H1 (cell line): ENCODE results near the gene GCGR. TPM values are rescaled to one million over a fixed set of nuclear protein-coding genes. Genes with fewer than 3 reads are reported as not detected.

Source experiments
- CTCF ChIA-PET: fragments of 300-600 bp; sonication (Branson Sonifier 250); formaldehyde crosslinking; loops from one replicate; lab custom pipeline; 2021; ENCODE audit not compliant: partially characterized antibody; lab: Charles Lee
- POLR2A ChIA-PET: fragments of 300-600 bp; sonication (Branson Sonifier 250); formaldehyde crosslinking; loops from one replicate; lab custom pipeline; 2021; ENCODE audit warnings: inconsistent platforms; ENCODE audit not compliant: partially characterized antibody; lab: Charles Lee
- DNase-seq, 2 experiments: peaks; one replicate each; pipeline versions ENCODE4 v3.0.0 to v3.0.0-alpha.2; 2010 to 2022; ENCODE audit warnings: low spot score in 2 of 2, low read depth in 1 of 2, mixed read lengths in 1 of 2
- FAIRE-seq: peaks from 2 replicates; lab custom pipeline; 2011; peaks lifted over from hg19 to GRCh38; lab: Jason Lieb, UNC
- H2AFZ ChIP-seq: 2 replicates; pipeline ENCODE4 v1.8.1; 2012; ENCODE audit warnings: low read length, inconsistent platforms
- H2AK5ac ChIP-seq: 2 replicates; pipeline ENCODE4 v1.6.1; 2013; ENCODE audit warnings: low read depth, low read length
- H2BK120ac ChIP-seq: replicated peaks from 2 replicates; pipeline ENCODE3; 2013; ENCODE audit warnings: low read depth, low read length, inconsistent platforms
- H2BK12ac ChIP-seq: 2 replicates; pipeline ENCODE4 v1.6.1; 2013; ENCODE audit warnings: low read depth, low read length
- H2BK15ac ChIP-seq: 2 replicates; pipeline ENCODE4 v1.6.1; 2013; ENCODE audit warnings: low read length
- H2BK20ac ChIP-seq: 2 replicates; pipeline ENCODE4 v1.6.1; 2013; ENCODE audit warnings: low read length
- H2BK5ac ChIP-seq: 2 replicates; pipeline ENCODE4 v1.6.1; 2013; ENCODE audit warnings: low read depth, low read length
- H3K14ac ChIP-seq: 2 replicates; pipeline ENCODE4 v1.6.1; 2013; ENCODE audit warnings: inconsistent platforms; ENCODE audit not compliant: insufficient read length
- H3K18ac ChIP-seq: 2 replicates; pipeline ENCODE4 v1.6.1; 2013; ENCODE audit warnings: low read length; ENCODE audit errors: extremely low read depth
- H3K23ac ChIP-seq: 2 replicates; pipeline ENCODE4 v1.6.1; 2013; ENCODE audit warnings: inconsistent platforms; ENCODE audit not compliant: insufficient read length
- H3K23me2 ChIP-seq: 2 replicates; pipeline ENCODE4 v1.6.1; 2013; ENCODE audit warnings: low read depth, low read length
- H3K27ac ChIP-seq: 2 replicates; pipeline ENCODE4 v1.6.1; 2011; ENCODE audit warnings: low read depth, low read length, inconsistent platforms
- H3K27me3 ChIP-seq, 4 experiments: replicated peaks in 1 of 4; 1 replicate in 1 of 4; 2 replicates in 3 of 4; pipeline versions ENCODE4 v1.6.1 to v1.8.1; 2011 to 2013; ENCODE audit warnings: low read length in 3 of 4, mild to moderate bottlenecking in 3 of 4, inconsistent platforms in 2 of 4, mixed read lengths in 2 of 4, moderate library complexity in 1 of 4; ENCODE audit not compliant: control insufficient read depth in 3 of 4, insufficient read depth in 3 of 4; ENCODE audit errors: extremely low read depth in 1 of 4
- H3K36me3 ChIP-seq, 4 experiments: 2 replicates each; pipeline versions ENCODE4 v1.6.1 to v1.8.1; 2011 to 2013; ENCODE audit warnings: mild to moderate bottlenecking in 4 of 4, low read length in 3 of 4, moderate library complexity in 2 of 4, control low read depth in 1 of 4, inconsistent platforms in 1 of 4; ENCODE audit not compliant: insufficient read depth in 4 of 4, control insufficient read depth in 2 of 4
- H3K4ac ChIP-seq: replicated peaks from 2 replicates; pipeline ENCODE3; 2013; ENCODE audit warnings: low read length, low read depth, mixed read lengths, inconsistent platforms; ENCODE audit not compliant: insufficient read length
- H3K4me1 ChIP-seq, 4 experiments: replicated peaks in 1 of 4; 1 replicate in 1 of 4; 2 replicates in 3 of 4; pipeline versions ENCODE4 v1.6.1 to v1.8.1; 2011 to 2013; ENCODE audit warnings: low read length in 3 of 4, inconsistent platforms in 2 of 4, mixed read lengths in 1 of 4; ENCODE audit not compliant: insufficient read depth in 4 of 4, control insufficient read depth in 3 of 4
- H3K4me2 ChIP-seq, 2 experiments: 2 replicates each; pipeline versions ENCODE4 v1.6.1 to v1.8.1; 2011 to 2013; ENCODE audit warnings: low read depth in 2 of 2, low read length in 2 of 2, control low read depth in 1 of 2, inconsistent platforms in 1 of 2, mild to moderate bottlenecking in 1 of 2; ENCODE audit not compliant: insufficient read depth in 1 of 2
- H3K4me3 ChIP-seq, 4 experiments: fragments of 200-600, 300-600 bp in 1 of 4; sonication (generic), shearing (Covaris generic), sonication (Bioruptor Twin) in 1 of 4; 2 replicates each; pipeline versions ENCODE4 v1.5.1 to v1.8.1; 2011 to 2016; ENCODE audit warnings: low read length in 4 of 4, low read depth in 3 of 4, control low read depth in 2 of 4, inconsistent platforms in 2 of 4, mild to moderate bottlenecking in 2 of 4, mixed read lengths in 1 of 4, moderate library complexity in 1 of 4; ENCODE audit not compliant: insufficient read depth in 2 of 4; ENCODE audit errors: extremely low read depth in 1 of 4
- H3K56ac ChIP-seq: replicated peaks from 2 replicates; pipeline ENCODE3; 2013; ENCODE audit warnings: low read depth, mild to moderate bottlenecking, mixed read lengths, low read length, inconsistent platforms; ENCODE audit not compliant: insufficient read length
- H3K79me1 ChIP-seq: 2 replicates; pipeline ENCODE4 v1.6.1; 2013; ENCODE audit warnings: low read depth, low read length, control low read depth
- H3K79me2 ChIP-seq, 2 experiments: 2 replicates each; pipeline versions ENCODE4 v1.6.1 to v1.8.1; 2012 to 2013; ENCODE audit warnings: low read length in 2 of 2, mild to moderate bottlenecking in 2 of 2, inconsistent platforms in 1 of 2; ENCODE audit not compliant: insufficient read depth in 2 of 2, control insufficient read depth in 1 of 2
- H3K9ac ChIP-seq, 4 experiments: replicated peaks in 1 of 4; 1 replicate in 1 of 4; 2 replicates in 3 of 4; pipeline versions ENCODE4 v1.6.1 to v1.8.1; 2011 to 2013; ENCODE audit warnings: low read depth in 3 of 4, low read length in 3 of 4, control low read depth in 2 of 4, mild to moderate bottlenecking in 2 of 4, moderate library complexity in 2 of 4, inconsistent platforms in 1 of 4; ENCODE audit errors: extremely low read depth in 1 of 4
- H3K9me3 ChIP-seq, 2 experiments: 2 replicates each; pipeline versions ENCODE4 v1.6.1 to v1.8.1; 2012 to 2013; ENCODE audit warnings: mild to moderate bottlenecking in 2 of 2, moderate library complexity in 2 of 2, control low read depth in 1 of 2, inconsistent platforms in 1 of 2, low read depth in 1 of 2, low read length in 1 of 2, mixed read lengths in 1 of 2; ENCODE audit not compliant: insufficient read depth in 2 of 2
- H4K20me1 ChIP-seq, 2 experiments: replicated peaks in 1 of 2; 2 replicates each; pipeline versions ENCODE3 to v1.8.1; 2011 to 2013; ENCODE audit warnings: inconsistent platforms in 2 of 2, low read length in 2 of 2, mild to moderate bottlenecking in 1 of 2; ENCODE audit not compliant: insufficient read depth in 2 of 2, control insufficient read depth in 1 of 2
- H4K5ac ChIP-seq: 2 replicates; pipeline ENCODE4 v1.6.1; 2013; ENCODE audit warnings: low read length, low read depth, mixed read lengths, inconsistent platforms; ENCODE audit not compliant: insufficient read length
- H4K8ac ChIP-seq: 2 replicates; pipeline ENCODE4 v1.8.0; 2013; ENCODE audit warnings: mild to moderate bottlenecking, moderate library complexity, low read length, inconsistent platforms; ENCODE audit not compliant: insufficient read depth; ENCODE audit errors: extremely low read depth
- H4K91ac ChIP-seq: replicated peaks from 2 replicates; pipeline ENCODE3; 2013; ENCODE audit warnings: low read length, mixed read lengths, inconsistent platforms; ENCODE audit not compliant: insufficient read length
- BACH1 ChIP-seq: IDR thresholded peaks from 2 replicates; pipeline ENCODE4 v1.6.1; 2012; ENCODE audit warnings: low read length, improper control_type of control experiment
- BCL11A ChIP-seq, 2 experiments: IDR thresholded peaks; one replicate each; pipeline ENCODE4 v1.6.1; 2011; ENCODE audit warnings: low read depth in 2 of 2, low read length in 2 of 2, mild to moderate bottlenecking in 2 of 2
- CBX8 ChIP-seq: fragments of 300-800, 300-1000 bp; sonication (generic); IDR thresholded peaks from 2 replicates; pipeline ENCODE4 v1.7.1; 2016; ENCODE audit warnings: low read depth, low read length, borderline replicate concordance
- RFX5 ChIP-seq: IDR thresholded peaks from 2 replicates; pipeline ENCODE4 v1.6.1; 2011; ENCODE audit warnings: low read depth, low read length, improper control_type of control experiment, borderline replicate concordance
- TAF1 ChIP-seq: IDR thresholded peaks from 2 replicates; pipeline ENCODE4 v1.6.1; 2011; ENCODE audit warnings: mild to moderate bottlenecking, low read depth, low read length
- TBP ChIP-seq: IDR thresholded peaks from 2 replicates; pipeline ENCODE4 v1.6.1; 2011; ENCODE audit warnings: low read depth, low read length, improper control_type of control experiment
- WGBS, 2 experiments: shearing (Covaris generic) in 1 of 2; methylation state at CpG; one replicate each; pipeline versions ENCODE4 v1.1.6 to v1.1.7; 2013 to 2015; ENCODE audit warnings: low lambda C conversion rate in 2 of 2, mixed read lengths in 2 of 2, inconsistent platforms in 1 of 2, low coverage in 1 of 2, missing lambda C conversion rate in 1 of 2; ENCODE audit not compliant: insufficient replicate concordance in 2 of 2, insufficient coverage in 1 of 2, insufficient read length in 1 of 2; ENCODE audit errors: extremely low coverage in 1 of 2, missing lambda C conversion rate in 1 of 2; 5-methylcytosine and 5-hydroxymethylcytosine counted together
- polyA plus RNA-seq, 7 experiments: library from polyadenylated mRNA; depleted of rRNA in 3 of 7; stranded (reverse) in 5 of 7; unstranded in 2 of 7; fragments of >200 nt in 5 of 7; fragments of 200-250 nt in 2 of 7; gene quantifications; 1 replicate in 5 of 7; 2 replicates in 1 of 7; 4 replicates in 1 of 7; pipeline versions ENCODE4 v1.2.1 to v1.2.3, GENCODE V29; 2011 to 2013; ENCODE audit warnings: missing spikeins in 2 of 7, mixed read lengths in 2 of 7
- total RNA-seq: library from RNA; stranded (reverse); fragmentation: NEBNext Ultra II Directional; extraction: Animal tissue kit (Norgen Biotek cat#: 25700); gene quantifications from 2 replicates; pipeline ENCODE4 v1.2.1, GENCODE V29; 2021

Gene GCGR
- total and polyA plus RNA-seq, 2 of the 8 experiments (the other 6 are each of a cell fraction or from before 2014, with no cell fraction given): 0.44 to 0.56 TPM

DNA sequence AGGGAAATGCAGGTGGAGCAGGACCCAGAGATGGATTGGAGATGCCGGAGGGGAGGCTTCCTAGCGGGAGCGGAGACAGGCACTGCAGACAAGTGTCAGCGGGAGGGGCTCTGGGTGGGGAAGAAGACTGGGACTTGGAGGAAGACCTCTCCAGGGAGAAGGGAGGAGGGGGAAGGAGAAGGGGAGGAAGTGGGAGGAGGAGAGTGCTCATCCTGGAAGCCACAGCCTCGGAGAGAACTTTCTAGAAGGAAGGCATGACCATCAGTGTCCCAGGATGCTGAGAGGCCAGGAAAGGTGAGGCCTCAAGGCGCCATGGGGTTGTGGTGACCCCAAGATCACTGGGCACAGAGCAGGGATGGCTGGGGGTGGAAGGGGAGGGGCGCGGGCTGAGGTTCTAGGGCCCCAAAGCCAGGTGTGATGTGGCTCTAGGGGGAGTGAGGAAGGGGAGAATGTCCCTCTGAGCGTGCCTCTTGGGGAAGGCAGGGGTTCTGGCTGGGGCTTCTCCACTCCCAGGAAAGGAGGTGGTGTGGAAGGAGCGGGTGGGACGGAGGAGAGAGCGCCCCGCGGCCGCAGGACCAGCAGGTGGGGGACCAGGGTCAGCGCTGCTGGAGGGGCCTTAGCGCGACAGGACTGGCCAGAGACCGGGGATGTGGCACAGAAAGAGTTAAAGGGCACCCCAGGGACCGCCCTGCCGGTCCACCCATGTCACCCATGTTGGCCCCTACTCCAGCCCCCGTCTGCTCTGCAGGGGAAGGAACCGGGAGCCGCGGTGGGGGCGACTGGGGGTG lies 900 bp upstream of the GCGR start:
- Histone ChIP-seq H3K56ac (no peak overlapping the region), H4K8ac (no peak overlapping the region; the same call in 1 of the 2 replicates), H2BK5ac (no peak overlapping the region), H4K5ac (no peak overlapping the region)
- WGBS, 2 experiments: 49% methylated on average over 13 of the region's 26 CpGs; no CpG with 5 or more reads in 1 of the 2 experiments
- TF ChIP-seq TBP: no peak
- no peak for TF ChIP-seq TAF1
- no peak for TF ChIP-seq BACH1
- TF ChIP-seq BCL11A (IDR thresholded peaks at IDR 0.05; ENCODE audit: low read depth in 2 of 2, low read length in 2 of 2): no peak
- TF ChIP-seq RFX5: no peak
- no peak for TF ChIP-seq CBX8
- TF ChIP-seq, all 59 proteins: peak for 0
- no peak overlapping the region for H2AFZ ChIP-seq
- CTCF ChIA-PET: no interaction called here
- H3K79me2 ChIP-seq: no peaks in the 10 kb centered on the region
- H2AK5ac ChIP-seq: peak overlapping the region; percentile 82; the same call in 1 of the 2 replicates
- peak overlapping the region; percentile 37 to 86 for H3K4me2 ChIP-seq
- peaks cover 0 to 3% (median 0%) of the 10 kb centered on the region in 4 experiments; a peak in 3 of 7 replicates for H3K4me1 ChIP-seq
- H3K4ac ChIP-seq: no peak overlapping the region
- H3K23me2 ChIP-seq: peaks cover 5% of the 10 kb centered on the region; the same call in 1 of the 2 replicates
- H3K14ac ChIP-seq: no peak overlapping the region
- 0 out of 2 replicates have a peak overlapping the region, but pooled peaks have one; percentile 72 for H2BK20ac ChIP-seq
- DNase-seq (no peak), FAIRE-seq (no peak)
- peak overlapping the region in 2 of 4 experiments; percentile 34 to 64; a peak in 2 of 8 replicates for H3K4me3 ChIP-seq
- H2BK15ac ChIP-seq: no peak overlapping the region; the same call in 1 of the 2 replicates
- H4K20me1 ChIP-seq: peaks cover 0 to 1% of the 10 kb centered on the region in 2 experiments
- H3K27me3 ChIP-seq: peaks cover 38 to 59% (median 53%) of the 10 kb centered on the region in 4 experiments
- H3K18ac ChIP-seq: no peak overlapping the region
- peak overlapping the region; percentile 39; the same call in 1 of the 2 replicates for H2BK12ac ChIP-seq
- no peak overlapping the region for H2BK120ac ChIP-seq
- POLR2A ChIA-PET: interaction anchor here (0.7 kb wide), 1 partner anchor 65 kb away, joined by 3 read pairs; no protein-coding TSS in a partner anchor
- H3K79me1 ChIP-seq: no peaks in the 10 kb centered on the region
- no peak overlapping the region for H3K27ac ChIP-seq
- no peak overlapping the region for H4K91ac ChIP-seq
- H3K9me3 ChIP-seq: peaks cover 0 to 3% of the 10 kb centered on the region in 2 experiments; a peak in 1 of 4 replicates
- H3K36me3 ChIP-seq: peaks cover 0 to 10% (median 0%) of the 10 kb centered on the region in 4 experiments; a peak in 1 of 8 replicates
- no peak overlapping the region for H3K23ac ChIP-seq
- no peak overlapping the region for H3K9ac ChIP-seq
